Type B pancreatic cell (in vitro differentiated cells): ENCODE measurements around the gene SHCBP1L. TPM values are rescaled to one million over a fixed set of nuclear protein-coding genes. Genes with fewer than 3 reads are reported as not detected.

Experiments
- DNase-seq: peaks from one replicate; pipeline ENCODE4 v3.0.0; 2021; ENCODE audit warnings: mixed read lengths; ENCODE audit not compliant: unreplicated experiment; ENCODE audit errors: extremely low spot score
- H3K27ac Mint-ChIP-seq: 2 replicates; pipeline ENCODE4 v1.8.0; 2021; ENCODE audit warnings: mild to moderate bottlenecking, mixed read lengths
- H3K27me3 Mint-ChIP-seq: 2 replicates; pipeline ENCODE4 v1.8.0; 2021; ENCODE audit warnings: mixed read lengths
- H3K36me3 Mint-ChIP-seq: 2 replicates; pipeline ENCODE4 v1.8.0; 2021; ENCODE audit warnings: mixed read lengths
- H3K4me1 Mint-ChIP-seq: one replicate; pipeline ENCODE4 v1.8.0; 2021; ENCODE audit warnings: mixed read lengths; ENCODE audit not compliant: unreplicated experiment
- H3K4me3 Mint-ChIP-seq: 2 replicates; pipeline ENCODE4 v1.8.0; 2021; ENCODE audit warnings: mild to moderate bottlenecking, mixed read lengths
- H3K9me3 Mint-ChIP-seq: 2 replicates; pipeline ENCODE4 v1.8.0; 2021; ENCODE audit warnings: mixed read lengths
- total RNA-seq: library from RNA; stranded (reverse); gene quantifications from 2 replicates; pipeline ENCODE4 v1.2.1, GENCODE V29; 2021; ENCODE audit warnings: low replicate concordance
- TF ChIP-seq, protein P1 (sequence below): fragments of 200-600 bp; sonication (generic); conservative IDR thresholded peaks from 2 replicates; pipeline ENCODE4 v1.5.0; 2021; ENCODE audit warnings: antibody characterized with exemption, mild to moderate bottlenecking

SHCBP1L gene
- total RNA-seq, 1 donor from 2014 or later: not detected

GRCh38 chr1:182850319-182850718 is 102.6 kb downstream of the SHCBP1L start:
- DNase-seq: no peak
- Mint-ChIP-seq H3K9me3 (no peaks in the 10 kb centered on the region), H3K36me3 (peaks cover 49% of the 10 kb centered on the region), H3K27ac (no peak overlapping the region), H3K27me3 (no peaks in the 10 kb centered on the region), H3K4me1 (no peaks in the 10 kb centered on the region), H3K4me3 (no peak overlapping the region)
- TF ChIP-seq, protein P1, sequence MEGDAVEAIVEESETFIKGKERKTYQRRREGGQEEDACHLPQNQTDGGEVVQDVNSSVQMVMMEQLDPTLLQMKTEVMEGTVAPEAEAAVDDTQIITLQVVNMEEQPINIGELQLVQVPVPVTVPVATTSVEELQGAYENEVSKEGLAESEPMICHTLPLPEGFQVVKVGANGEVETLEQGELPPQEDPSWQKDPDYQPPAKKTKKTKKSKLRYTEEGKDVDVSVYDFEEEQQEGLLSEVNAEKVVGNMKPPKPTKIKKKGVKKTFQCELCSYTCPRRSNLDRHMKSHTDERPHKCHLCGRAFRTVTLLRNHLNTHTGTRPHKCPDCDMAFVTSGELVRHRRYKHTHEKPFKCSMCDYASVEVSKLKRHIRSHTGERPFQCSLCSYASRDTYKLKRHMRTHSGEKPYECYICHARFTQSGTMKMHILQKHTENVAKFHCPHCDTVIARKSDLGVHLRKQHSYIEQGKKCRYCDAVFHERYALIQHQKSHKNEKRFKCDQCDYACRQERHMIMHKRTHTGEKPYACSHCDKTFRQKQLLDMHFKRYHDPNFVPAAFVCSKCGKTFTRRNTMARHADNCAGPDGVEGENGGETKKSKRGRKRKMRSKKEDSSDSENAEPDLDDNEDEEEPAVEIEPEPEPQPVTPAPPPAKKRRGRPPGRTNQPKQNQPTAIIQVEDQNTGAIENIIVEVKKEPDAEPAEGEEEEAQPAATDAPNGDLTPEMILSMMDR: no peak

Other genes with a start within 250 kb of the SHCBP1L start
- gene NPL, start 163.4 kb downstream of the SHCBP1L start, total RNA-seq: 3.2 and 4.6 TPM in 2 replicates
- 186 and 261 TPM in 2 replicates for gene DHX9, start 113.8 kb downstream of the SHCBP1L start, total RNA-seq
- gene LAMC1, start 70.3 kb upstream of the SHCBP1L start, total RNA-seq: 164 and 178 TPM in 2 replicates
- 14.8 and 33.5 TPM in 2 replicates for gene LAMC2, start 233.1 kb upstream of the SHCBP1L start, total RNA-seq